Right lobe of liver (tissue), 6 donors: Measurements from ENCODE around the gene PTGFRN. TPM values are rescaled to one million over a fixed set of nuclear protein-coding genes. Genes with fewer than 3 reads are reported as not detected.

ENCODE experiments used
- ATAC-seq, 4 donors: fragments of 200-7000 bp; cut with Tn5 transposase; one replicate each; pipeline ENCODE4 v1.9.1; 2020; ENCODE audit warnings: mild to moderate bottlenecking in 4 of 4, moderate library complexity in 4 of 4
- DNase-seq, 3 donors: peaks; one replicate each; pipeline ENCODE4 v3.0.0-alpha.2; 2020
- H3K27ac ChIP-seq, 3 donors: fragments of 200-600 bp; one replicate each; pipeline ENCODE4 v1.8.0; 2022
- H3K27me3 ChIP-seq, 2 donors: fragments of 200-600 bp; one replicate each; pipeline ENCODE4 v1.8.0; 2022
- H3K36me3 ChIP-seq, 4 donors: fragments of 200-600 bp; sonication (generic) in 1 of 4; one replicate each; pipeline versions ENCODE4 v1.5.1 to v1.8.0; 2017 to 2022; ENCODE audit warnings: control low read depth in 1 of 4
- H3K4me1 ChIP-seq, 4 donors: fragments of 200-600 bp; sonication (generic) in 1 of 4; one replicate each; pipeline versions ENCODE4 v1.5.1 to v1.8.0; 2017 to 2022; ENCODE audit warnings: control low read depth in 1 of 4
- H3K4me3 ChIP-seq, 3 donors: fragments of 200-600 bp; one replicate each; pipeline ENCODE4 v1.8.0; 2022
- H3K9me3 ChIP-seq, 4 donors: fragments of 200-600 bp; sonication (generic) in 1 of 4; one replicate each; pipeline versions ENCODE4 v1.5.1 to v1.8.0; 2017 to 2022; ENCODE audit warnings: control low read depth in 1 of 4
- POLR2A ChIP-seq: fragments of 450-650 bp; IDR thresholded peaks from one replicate; pipeline ENCODE4 v1.6.1; 2017; ENCODE audit warnings: antibody characterized with exemption, mild to moderate bottlenecking
- WGBS: methylation state at CpG from one replicate; pipeline ENCODE4 v1.1.6; 2018; ENCODE audit warnings: low coverage, low lambda C conversion rate; ENCODE audit not compliant: insufficient coverage; ENCODE audit errors: missing lambda C conversion rate; 5-methylcytosine and 5-hydroxymethylcytosine counted together
- intact Hi-C, 2 donors: fragments of 100-400 bp; cut with DNase I; formaldehyde crosslinking; loops; one replicate each; pipeline versions ENCODE4 v1.11.2 to v1.14.1; 2022
- total RNA-seq, 6 experiments: library from RNA; depleted of rRNA in 2 of 6; stranded (reverse); fragments of >200 nt in 2 of 6; fragmentation: NEBNext Ultra II Directional in 3 of 6; extraction: Animal tissue kit (Norgen Biotek cat#: 25700) in 3 of 6; gene quantifications; one replicate each; pipeline versions ENCODE4 v1.1.0 to v1.2.4, GENCODE V29; 2016 to 2023
- TF ChIP-seq, protein P1 (sequence below), 4 donors: fragments of 200-600 bp in 3 of 4; fragments of 450-650 bp in 1 of 4; IDR thresholded peaks; one replicate each; pipeline versions ENCODE4 v1.5.1 to v1.8.0; 2016 to 2022; ENCODE audit warnings: antibody characterized with exemption in 4 of 4, mild to moderate bottlenecking in 2 of 4
- donor health status: DM: no; HTN: yes; CAD: no.
- donor health status: DM: no; HTN: no; CAD: no.
- donor health status: DM: no; HTN: no; CAD: no.
- donor health status: DM: no; HTN: yes; CAD: no.
- donor health status: DM: no; HTN: yes; CAD: no.

Gene PTGFRN
- total RNA-seq, 6 experiments from 2014 or later, result 12.6 to 28.1 (median 17.5) TPM

DNA sequence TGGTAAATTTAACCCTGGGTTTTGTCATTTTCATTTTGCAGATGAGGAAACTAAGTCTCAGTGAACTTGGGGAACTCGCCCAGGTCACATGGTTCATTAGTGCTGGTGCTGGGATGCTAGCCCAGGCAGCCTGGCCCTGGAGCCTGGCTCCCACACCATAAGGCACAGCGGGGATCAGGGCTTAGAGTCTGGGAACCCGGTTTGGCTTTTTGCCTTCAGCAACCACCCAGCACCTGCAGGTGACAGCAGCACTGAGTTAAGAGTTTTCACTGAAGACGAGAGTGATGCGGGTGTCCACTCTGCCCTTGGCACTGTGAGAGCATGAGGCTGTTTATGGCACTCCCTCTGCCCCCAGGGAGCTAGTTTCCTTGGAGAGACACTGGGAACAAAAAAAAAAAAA, 73.4 kb downstream of the PTGFRN start:
- Histone ChIP-seq H3K4me1 (peaks cover 0 to 17% (median 3%) of the 10 kb centered on the region in 4 donors), H3K4me3 (no peak overlapping the region), H3K9me3 (no peaks in the 10 kb centered on the region), H3K27ac (no peak overlapping the region), H3K27me3 (no peaks in the 10 kb centered on the region), H3K36me3 (no peaks in the 10 kb centered on the region)
- intact Hi-C loops, result no loop called here
- 68% methylated on average over 4 of the region's 5 CpGs for WGBS
- DNase-seq, result no peak
- no peak for ATAC-seq
- no peak for TF ChIP-seq POLR2A
- TF ChIP-seq, protein P1, sequence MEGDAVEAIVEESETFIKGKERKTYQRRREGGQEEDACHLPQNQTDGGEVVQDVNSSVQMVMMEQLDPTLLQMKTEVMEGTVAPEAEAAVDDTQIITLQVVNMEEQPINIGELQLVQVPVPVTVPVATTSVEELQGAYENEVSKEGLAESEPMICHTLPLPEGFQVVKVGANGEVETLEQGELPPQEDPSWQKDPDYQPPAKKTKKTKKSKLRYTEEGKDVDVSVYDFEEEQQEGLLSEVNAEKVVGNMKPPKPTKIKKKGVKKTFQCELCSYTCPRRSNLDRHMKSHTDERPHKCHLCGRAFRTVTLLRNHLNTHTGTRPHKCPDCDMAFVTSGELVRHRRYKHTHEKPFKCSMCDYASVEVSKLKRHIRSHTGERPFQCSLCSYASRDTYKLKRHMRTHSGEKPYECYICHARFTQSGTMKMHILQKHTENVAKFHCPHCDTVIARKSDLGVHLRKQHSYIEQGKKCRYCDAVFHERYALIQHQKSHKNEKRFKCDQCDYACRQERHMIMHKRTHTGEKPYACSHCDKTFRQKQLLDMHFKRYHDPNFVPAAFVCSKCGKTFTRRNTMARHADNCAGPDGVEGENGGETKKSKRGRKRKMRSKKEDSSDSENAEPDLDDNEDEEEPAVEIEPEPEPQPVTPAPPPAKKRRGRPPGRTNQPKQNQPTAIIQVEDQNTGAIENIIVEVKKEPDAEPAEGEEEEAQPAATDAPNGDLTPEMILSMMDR (IDR thresholded peaks at IDR 0.05), result no peak

DNA sequence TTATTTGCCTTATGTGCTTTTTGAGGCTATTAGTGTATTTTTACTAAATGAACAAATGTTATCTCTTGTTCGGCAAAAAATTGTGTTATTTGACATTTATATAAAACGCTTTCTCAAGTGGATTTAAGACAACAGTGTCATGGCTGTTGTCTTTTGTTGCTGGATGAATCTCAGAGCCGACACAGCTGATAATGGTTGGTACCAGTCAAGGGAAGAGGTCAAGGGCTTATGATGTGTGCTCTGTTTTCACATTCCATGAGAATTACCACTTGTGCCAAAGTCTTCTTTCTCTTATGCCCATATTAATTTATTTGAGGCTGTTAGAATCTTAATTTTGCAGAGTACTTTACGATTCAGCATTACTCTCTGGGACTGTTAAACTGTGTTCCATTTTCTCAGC, 74.0 kb downstream of the PTGFRN start:
- intact Hi-C loops, result no loop called here
- no peaks in the 10 kb centered on the region for H3K27me3 ChIP-seq
- H3K4me3 ChIP-seq, result no peak overlapping the region
- no peaks in the 10 kb centered on the region for H3K36me3 ChIP-seq
- WGBS, result 75% methylated on average over 4 of the region's 4 CpGs
- TF ChIP-seq, protein P1 (IDR thresholded peaks at IDR 0.05), result no peak
- DNase-seq (no peak), ATAC-seq (no peak)
- peaks cover 0 to 17% (median 3%) of the 10 kb centered on the region in 4 donors for H3K4me1 ChIP-seq
- H3K9me3 ChIP-seq, result no peaks in the 10 kb centered on the region
- H3K27ac ChIP-seq, result no peak overlapping the region

DNA sequence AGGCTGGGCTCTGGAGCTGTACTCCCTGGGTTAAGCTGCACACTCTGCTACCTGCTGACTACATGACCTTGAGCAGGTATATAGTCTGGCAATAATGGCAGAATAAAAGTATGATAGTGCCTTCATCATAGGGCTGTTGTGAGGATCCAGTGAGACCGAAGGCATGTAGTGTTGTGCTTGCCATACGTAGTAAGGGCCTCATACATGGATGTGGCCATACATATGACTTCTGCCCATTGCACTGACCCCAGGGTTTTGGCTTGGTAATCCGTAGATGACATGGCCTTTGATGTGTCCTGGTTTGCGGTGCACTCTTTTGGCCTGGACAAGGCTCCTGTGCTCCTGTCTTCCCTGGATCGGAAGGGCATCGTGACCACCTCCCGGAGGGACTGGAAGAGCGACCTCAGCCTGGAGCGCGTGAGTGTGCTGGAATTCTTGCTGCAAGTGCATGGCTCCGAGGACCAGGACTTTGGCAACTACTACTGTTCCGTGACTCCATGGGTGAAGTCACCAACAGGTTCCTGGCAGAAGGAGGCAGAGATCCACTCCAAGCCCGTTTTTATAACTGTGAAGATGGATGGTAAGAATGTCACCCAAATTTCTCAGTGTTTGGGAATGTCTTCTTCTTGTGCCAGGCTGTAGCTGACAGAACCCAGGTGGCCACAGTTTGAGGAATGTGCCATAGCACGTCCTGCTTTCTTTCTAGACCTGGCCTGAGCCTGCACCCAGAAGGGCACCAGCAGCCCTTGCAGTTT, 74.9 kb downstream of the PTGFRN start:
- Histone ChIP-seq H3K36me3 (no peaks in the 10 kb centered on the region), H3K9me3 (no peaks in the 10 kb centered on the region), H3K27ac (no peak overlapping the region), H3K4me3 (no peak overlapping the region), H3K4me1 (peaks cover 0 to 17% (median 3%) of the 10 kb centered on the region in 4 donors), H3K27me3 (no peaks in the 10 kb centered on the region)
- DNase-seq, result no peak
- 92% methylated on average over 13 of the region's 14 CpGs for WGBS
- intact Hi-C loops, result no loop called here
- no peak for ATAC-seq
- TF ChIP-seq POLR2A, result no peak
- TF ChIP-seq, protein P1 (IDR thresholded peaks at IDR 0.05), result no peak

DNA sequence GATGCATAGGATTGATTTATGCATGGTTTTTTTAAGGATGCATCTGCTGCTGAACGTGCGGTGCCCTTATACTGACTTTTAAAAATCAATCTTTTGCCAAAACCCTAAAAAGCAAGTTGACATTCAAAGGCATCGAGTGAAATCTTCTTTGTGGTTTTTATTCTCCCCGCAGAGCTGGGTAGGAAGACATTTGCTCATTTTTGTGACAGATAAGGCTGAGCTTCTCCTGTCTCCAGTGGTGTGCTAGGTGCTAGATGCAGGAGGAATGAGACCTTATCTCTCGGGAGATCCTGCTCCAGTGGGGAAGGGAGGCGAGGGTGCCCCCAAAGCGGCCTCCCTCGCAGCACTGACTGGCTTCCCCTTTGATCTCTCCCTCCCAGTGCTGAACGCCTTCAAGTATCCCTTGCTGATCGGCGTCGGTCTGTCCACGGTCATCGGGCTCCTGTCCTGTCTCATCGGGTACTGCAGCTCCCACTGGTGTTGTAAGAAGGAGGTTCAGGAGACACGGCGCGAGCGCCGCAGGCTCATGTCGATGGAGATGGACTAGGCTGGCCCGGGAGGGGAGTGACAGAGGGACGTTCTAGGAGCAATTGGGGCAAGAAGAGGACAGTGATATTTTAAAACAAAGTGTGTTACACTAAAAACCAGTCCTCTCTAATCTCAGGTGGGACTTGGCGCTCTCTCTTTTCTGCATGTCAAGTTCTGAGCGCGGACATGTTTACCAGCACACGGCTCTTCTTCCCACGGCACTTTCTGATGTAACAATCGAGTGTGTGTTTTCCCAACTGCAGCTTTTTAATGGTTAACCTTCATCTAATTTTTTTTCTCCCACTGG, 76.9 kb downstream of the PTGFRN start:
- ATAC-seq, result no peak

More for the DNA sequence above, 76.9 kb downstream of the PTGFRN start:
- no peak overlapping the region for H3K27ac ChIP-seq
- H3K4me1 ChIP-seq, result peaks cover 0 to 13% (median under 1%) of the 10 kb centered on the region in 4 donors
- no peaks in the 10 kb centered on the region for H3K9me3 ChIP-seq
- H3K27me3 ChIP-seq, result no peaks in the 10 kb centered on the region
- no peak for TF ChIP-seq POLR2A
- TF ChIP-seq, protein P1 (IDR thresholded peaks at IDR 0.05), result no peak
- H3K36me3 ChIP-seq, result no peaks in the 10 kb centered on the region
- no peak for DNase-seq
- intact Hi-C loops, result no loop called here
- 78% methylated on average over 27 of the region's 29 CpGs for WGBS
- H3K4me3 ChIP-seq, result no peak overlapping the region
